Measurements from ENCODE around the gene SYT7. TPM values are rescaled to one million over a fixed set of nuclear protein-coding genes. Genes with fewer than 3 reads are reported as not detected.

SYT7 gene
- total and polyA plus RNA-seq, 2 of the 8 experiments (the other 6 are each of a cell fraction or from before 2014, with no cell fraction given): 9.6 to 10.5 TPM

GRCh38 chr11:61472868-61473267 lies 108.0 kb downstream of the SYT7 start (continued):
- no peak for TF ChIP-seq ATF2 (IDR thresholded peaks at IDR 0.05; ENCODE audit: low read length)
- TF ChIP-seq FOSL1 (IDR thresholded peaks at IDR 0.05; ENCODE audit: insufficient read depth, low read depth, low read length): no peak
- no peak for TF ChIP-seq PHF8 (conservative IDR thresholded peaks at IDR 0.05; ENCODE audit: low read depth, low read length)

All from H1 (cell line).